ENCODE data around the gene TRIM9.

TRIM9 gene

GRCh38 chr14:51073731-51074130 is 21.2 kb downstream of the TRIM9 start:
- Histone ChIP-seq H3K4me3 (ENCODE audit: low read depth, low read length) (no peak overlapping the region), H3K4me1 (peaks cover 17% of the 10 kb centered on the region), H3K36me3 (no peaks in the 10 kb centered on the region), H3K27me3 (no peaks in the 10 kb centered on the region), H3K9me3 (no peaks in the 10 kb centered on the region; the same call in 1 of the 2 replicates)
- TF ChIP-seq, protein P1, sequence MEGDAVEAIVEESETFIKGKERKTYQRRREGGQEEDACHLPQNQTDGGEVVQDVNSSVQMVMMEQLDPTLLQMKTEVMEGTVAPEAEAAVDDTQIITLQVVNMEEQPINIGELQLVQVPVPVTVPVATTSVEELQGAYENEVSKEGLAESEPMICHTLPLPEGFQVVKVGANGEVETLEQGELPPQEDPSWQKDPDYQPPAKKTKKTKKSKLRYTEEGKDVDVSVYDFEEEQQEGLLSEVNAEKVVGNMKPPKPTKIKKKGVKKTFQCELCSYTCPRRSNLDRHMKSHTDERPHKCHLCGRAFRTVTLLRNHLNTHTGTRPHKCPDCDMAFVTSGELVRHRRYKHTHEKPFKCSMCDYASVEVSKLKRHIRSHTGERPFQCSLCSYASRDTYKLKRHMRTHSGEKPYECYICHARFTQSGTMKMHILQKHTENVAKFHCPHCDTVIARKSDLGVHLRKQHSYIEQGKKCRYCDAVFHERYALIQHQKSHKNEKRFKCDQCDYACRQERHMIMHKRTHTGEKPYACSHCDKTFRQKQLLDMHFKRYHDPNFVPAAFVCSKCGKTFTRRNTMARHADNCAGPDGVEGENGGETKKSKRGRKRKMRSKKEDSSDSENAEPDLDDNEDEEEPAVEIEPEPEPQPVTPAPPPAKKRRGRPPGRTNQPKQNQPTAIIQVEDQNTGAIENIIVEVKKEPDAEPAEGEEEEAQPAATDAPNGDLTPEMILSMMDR (IDR thresholded peaks at IDR 0.05; ENCODE audit: low read depth, low read length): no peak
- DNase-seq: no peak

DNA sequence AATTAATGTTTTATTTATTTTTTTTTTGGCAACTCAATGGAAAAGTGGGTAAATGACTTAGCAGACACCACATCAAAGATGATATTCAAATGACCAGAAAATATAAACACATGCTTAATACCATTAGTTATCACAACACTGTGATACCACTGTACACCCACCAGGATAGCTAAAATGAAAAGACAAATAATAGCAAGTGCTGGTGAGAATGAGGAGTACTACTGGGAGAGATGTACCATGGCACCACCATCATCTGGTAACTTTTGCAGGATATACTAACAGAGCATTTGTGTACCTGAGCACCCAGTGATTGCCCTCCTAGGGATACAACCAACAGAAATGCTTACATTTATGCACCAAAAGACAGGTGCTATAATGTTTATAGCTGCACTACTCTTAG is 21.9 kb downstream of the TRIM9 start:
- H3K9me3 ChIP-seq: no peaks in the 10 kb centered on the region; the same call in 1 of the 2 replicates
- TF ChIP-seq, protein P1 (IDR thresholded peaks at IDR 0.05; ENCODE audit: low read depth, low read length): no peak
- no peak overlapping the region for H3K4me3 ChIP-seq (ENCODE audit: low read depth, low read length)
- no peak for DNase-seq
- no peaks in the 10 kb centered on the region for H3K27me3 ChIP-seq
- H3K36me3 ChIP-seq: no peaks in the 10 kb centered on the region
- H3K4me1 ChIP-seq: peaks cover 20% of the 10 kb centered on the region

DNA sequence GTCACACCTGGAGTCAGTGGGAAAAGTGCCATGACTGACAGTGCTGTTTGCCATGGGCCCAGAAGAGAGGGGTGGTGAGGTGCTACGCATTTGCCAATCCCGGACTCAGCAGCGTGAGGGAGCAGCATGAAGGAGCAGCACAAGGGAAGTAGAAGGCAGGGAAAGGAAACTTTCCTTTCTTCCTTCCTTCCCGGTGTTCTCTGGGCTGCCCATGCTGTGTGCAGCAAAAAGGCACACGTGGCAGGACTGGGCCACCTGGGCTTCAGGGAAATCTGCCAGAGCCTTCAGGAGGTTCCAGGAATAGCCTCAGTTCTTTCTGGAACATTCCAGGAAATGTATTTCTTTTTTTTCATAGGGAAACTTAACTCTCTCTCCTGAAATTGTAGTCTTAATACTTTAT is 23.0 kb downstream of the TRIM9 start:
- H3K4me1 ChIP-seq: peaks cover 14% of the 10 kb centered on the region
- H3K27me3 ChIP-seq: no peaks in the 10 kb centered on the region
- no peaks in the 10 kb centered on the region for H3K36me3 ChIP-seq
- TF ChIP-seq, protein P1 (IDR thresholded peaks at IDR 0.05; ENCODE audit: low read depth, low read length): no peak
- H3K4me3 ChIP-seq (ENCODE audit: low read depth, low read length): no peak overlapping the region
- H3K9me3 ChIP-seq: no peaks in the 10 kb centered on the region; the same call in 1 of the 2 replicates
- DNase-seq: no peak

DNA sequence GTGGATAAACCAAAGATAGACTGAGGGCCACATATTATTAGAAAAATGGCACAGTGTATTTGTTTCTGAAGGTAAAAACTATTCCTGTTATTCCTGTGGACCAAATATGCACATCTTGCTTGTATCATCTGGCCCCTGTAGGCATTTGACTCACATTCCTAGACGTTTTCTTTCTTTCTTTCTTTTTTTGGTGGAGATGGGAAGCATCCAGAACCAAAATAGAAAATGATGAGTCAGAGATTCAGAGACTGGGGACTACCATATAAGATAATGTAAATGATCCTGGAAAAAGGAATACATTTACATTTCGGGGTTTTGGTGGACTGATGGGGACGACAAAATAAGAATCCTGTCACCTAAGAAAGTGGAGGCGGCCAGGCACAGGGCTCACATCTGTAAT is 24.2 kb downstream of the TRIM9 start:
- TF ChIP-seq, protein P1 (IDR thresholded peaks at IDR 0.05; ENCODE audit: low read depth, low read length): no peak
- Histone ChIP-seq H3K9me3 (no peaks in the 10 kb centered on the region; the same call in 1 of the 2 replicates), H3K36me3 (no peaks in the 10 kb centered on the region), H3K4me3 (ENCODE audit: low read depth, low read length) (no peak overlapping the region), H3K4me1 (peaks cover 10% of the 10 kb centered on the region), H3K27me3 (no peaks in the 10 kb centered on the region)
- no peak for DNase-seq

GRCh38 chr14:51069055-51069454 is 25.9 kb downstream of the TRIM9 start:
- Histone ChIP-seq H3K4me1 (peaks cover 10% of the 10 kb centered on the region), H3K36me3 (no peaks in the 10 kb centered on the region), H3K9me3 (no peaks in the 10 kb centered on the region; the same call in 1 of the 2 replicates), H3K4me3 (ENCODE audit: low read depth, low read length) (no peak overlapping the region), H3K27me3 (no peaks in the 10 kb centered on the region)
- no peak for DNase-seq
- TF ChIP-seq, protein P1 (IDR thresholded peaks at IDR 0.05; ENCODE audit: low read depth, low read length): no peak

GRCh38 chr14:51068268-51068667 is 26.6 kb downstream of the TRIM9 start:
- Histone ChIP-seq H3K36me3 (no peaks in the 10 kb centered on the region), H3K4me3 (ENCODE audit: low read depth, low read length) (no peak overlapping the region), H3K9me3 (no peaks in the 10 kb centered on the region; the same call in 1 of the 2 replicates), H3K4me1 (peaks cover 10% of the 10 kb centered on the region), H3K27me3 (no peaks in the 10 kb centered on the region)
- no peak for DNase-seq
- TF ChIP-seq, protein P1 (IDR thresholded peaks at IDR 0.05; ENCODE audit: low read depth, low read length): no peak

All from BE2C (cell line).